GM21723 (cell line): Measurements from ENCODE around the gene TNNT2.

Experiments used
- ATAC-seq: cut with Tn5 transposase; IDR thresholded peaks from one replicate; pipeline ENCODE4 v1.9.1; 2021; ENCODE audit warnings: mild to moderate bottlenecking, moderate library complexity; ENCODE audit not compliant: unreplicated experiment

The TNNT2 gene

GRCh38 chr1:201357636-201358348 is 19.7 kb downstream of the TNNT2 start:
- no peak for ATAC-seq

GRCh38 chr1:201357211-201357610 is 20.3 kb downstream of the TNNT2 start:
- no peak for ATAC-seq

DNA sequence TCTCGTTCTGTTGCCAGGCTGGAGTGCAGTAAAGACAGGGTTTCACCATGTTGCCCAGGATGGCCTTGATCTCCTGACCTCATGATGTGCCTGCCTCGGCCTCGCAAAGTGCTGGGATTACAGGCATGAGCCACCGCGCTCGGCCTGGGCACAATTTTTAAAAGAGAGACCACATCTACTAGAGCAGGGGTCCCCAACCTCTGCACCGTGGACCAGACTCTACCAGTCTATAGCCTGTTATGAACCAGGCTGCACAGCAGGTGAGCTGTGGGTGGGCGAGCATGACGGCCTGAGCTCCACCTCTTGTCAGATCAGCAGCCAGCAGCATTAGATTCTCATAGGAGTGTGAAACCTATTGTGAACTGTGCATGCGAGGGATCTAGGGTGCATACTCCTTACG is 20.8 kb downstream of the TNNT2 start:
- ATAC-seq, result no peak

- no peak for ATAC-seq
Measured at GRCh38 chr1:201356236-201356635, 21.2 kb downstream of the TNNT2 start.

- no peak for ATAC-seq
Measured at GRCh38 chr1:201355471-201355870, 22.0 kb downstream of the TNNT2 start.

- no peak for ATAC-seq
Measured at GRCh38 chr1:201354901-201355295, 22.6 kb downstream of the TNNT2 start.

GRCh38 chr1:201354151-201354900 is 23.2 kb downstream of the TNNT2 start:
- ATAC-seq, result no peak

- ATAC-seq, result no peak
Measured at GRCh38 chr1:201353186-201353940, 24.1 kb downstream of the TNNT2 start.

DNA sequence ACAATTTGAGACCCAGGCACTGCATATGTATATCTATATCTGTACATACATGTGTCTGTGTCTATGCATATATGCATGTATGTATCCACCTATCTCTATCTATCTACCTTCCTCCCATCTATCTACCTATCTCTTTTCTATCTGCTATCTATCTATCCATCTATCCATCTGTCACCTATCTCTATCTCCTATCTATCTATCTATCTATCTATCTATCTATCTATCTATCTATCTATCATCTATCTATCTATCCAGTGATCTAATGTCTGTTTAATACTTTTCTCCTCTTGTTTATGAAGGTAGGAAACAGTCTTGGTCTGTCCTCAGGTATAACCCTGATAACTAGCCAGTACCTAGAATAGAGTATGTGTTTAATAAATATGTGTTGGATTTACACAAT is 25.9 kb downstream of the TNNT2 start:
- no peak for ATAC-seq

DNA sequence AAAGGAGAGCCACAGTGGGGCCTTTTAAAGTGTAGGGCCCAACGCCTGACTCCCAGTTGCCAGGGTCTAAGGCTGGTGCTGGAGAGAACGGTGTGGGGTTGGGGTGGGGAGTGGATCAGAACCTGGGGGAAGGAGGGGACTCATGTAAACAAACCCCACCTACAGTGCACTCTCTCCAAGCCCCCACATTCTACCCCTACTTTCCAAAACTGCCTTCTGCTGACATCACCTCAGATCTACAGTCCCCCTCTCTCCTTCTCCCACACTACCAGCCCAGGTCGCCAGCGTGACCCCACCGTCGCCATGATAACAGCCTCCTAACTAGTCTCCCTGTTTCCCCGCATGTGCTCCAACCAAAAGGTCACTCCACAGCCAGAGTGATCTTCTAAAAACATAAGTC is 26.6 kb downstream of the TNNT2 start:
- no peak for ATAC-seq

DNA sequence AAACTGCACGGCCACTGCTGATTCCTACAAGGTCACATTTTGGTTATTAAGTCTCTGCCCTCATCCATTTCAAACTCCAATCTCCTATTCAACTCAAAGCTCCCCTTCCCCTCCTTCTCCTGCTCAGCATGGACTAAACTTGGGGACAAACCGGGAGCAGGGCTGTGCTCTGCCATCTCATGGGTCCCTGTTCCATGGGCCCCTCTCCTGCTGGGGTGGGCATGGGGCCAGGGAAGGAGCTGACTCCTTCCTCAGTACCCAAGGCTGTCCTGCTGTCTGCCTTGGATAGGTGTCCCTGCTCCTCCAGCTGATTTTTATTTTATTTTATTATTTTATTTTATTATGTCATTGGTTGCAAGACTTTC is 27.1 kb downstream of the TNNT2 start:
- ATAC-seq, result no peak

GRCh38 chr1:201349092-201349491 is 28.4 kb downstream of the TNNT2 start:
- ATAC-seq, result no peak

GRCh38 chr1:201348211-201348566 is 29.3 kb downstream of the TNNT2 start:
- ATAC-seq, result no peak

DNA sequence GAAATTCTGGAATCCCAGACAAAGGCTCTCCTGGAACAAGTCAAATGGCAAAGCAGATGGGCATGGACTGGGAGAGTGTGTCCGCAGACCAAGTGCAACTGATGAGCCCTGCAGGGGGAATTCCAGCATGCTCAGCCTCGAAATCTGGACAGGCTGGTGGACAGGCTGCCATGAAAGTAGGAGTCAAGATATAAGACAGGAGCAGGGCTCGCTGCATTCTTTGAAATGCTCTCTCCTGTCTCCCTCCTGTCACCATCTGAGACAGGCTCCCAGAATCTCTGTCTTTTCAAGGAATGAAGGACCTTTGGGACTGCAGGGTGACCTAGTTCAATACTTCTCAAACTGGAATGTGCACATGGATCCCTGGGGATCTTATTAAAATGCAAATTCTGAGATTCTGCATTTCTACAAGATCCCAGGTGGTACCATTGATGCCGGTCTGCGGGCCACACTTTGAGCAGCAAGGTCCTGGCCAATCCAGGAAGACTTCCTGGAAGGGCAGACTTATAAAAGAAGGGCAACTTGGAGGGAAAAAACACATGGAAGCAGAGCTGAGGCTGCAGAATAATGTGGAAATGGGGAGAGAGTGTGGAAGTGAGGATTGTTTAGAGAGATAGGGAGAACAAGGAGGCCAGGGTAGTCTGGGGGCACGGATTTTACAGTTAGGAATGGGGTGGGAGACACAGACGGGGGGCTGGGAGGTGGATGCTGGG is 29.8 kb downstream of the TNNT2 start:
- no peak for ATAC-seq

GRCh38 chr1:201346987-201347386 is 30.5 kb downstream of the TNNT2 start:
- no peak for ATAC-seq

DNA sequence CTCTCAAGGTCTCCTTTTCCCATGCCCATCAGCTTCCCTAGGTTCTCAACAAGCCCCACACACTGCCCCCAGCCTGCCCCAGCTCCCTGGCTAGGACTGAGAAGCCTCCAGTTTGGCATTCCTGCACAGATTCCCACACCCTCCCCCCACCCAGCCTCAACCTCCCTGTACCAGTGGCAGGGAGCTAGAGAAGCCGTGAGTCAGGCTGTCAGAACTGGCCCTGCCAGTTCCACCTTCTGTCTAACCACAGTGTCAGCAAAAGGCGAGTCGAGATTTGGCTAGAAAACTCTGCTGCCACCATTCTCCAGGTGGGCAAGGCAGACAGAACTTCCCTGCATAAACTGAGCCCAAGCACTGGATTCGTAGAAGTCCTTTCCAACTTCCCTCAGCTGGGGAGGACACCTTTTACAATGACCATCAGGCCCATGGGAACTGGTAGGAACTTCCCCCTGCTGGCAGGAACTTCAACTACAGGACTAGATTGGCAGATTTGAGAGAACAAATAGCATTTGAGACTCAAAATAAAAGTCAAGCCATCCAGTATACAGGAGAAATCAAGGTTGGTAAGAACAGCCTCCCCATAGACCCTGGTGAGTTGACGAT is 31.0 kb downstream of the TNNT2 start:
- ATAC-seq, result no peak

DNA sequence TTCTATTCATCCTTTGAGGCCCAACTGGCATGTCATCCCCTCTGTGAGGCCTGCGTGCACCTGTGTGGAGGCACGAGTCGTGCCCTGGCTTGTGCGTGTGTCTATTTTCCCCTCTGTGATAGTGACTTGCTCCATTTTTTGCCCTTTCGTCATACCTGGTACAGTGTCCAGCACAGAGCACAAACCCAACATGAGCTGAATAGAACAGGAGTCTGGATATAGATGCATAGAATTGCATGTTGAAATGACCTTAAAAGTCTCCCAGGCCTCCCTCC is 32.5 kb downstream of the TNNT2 start:
- ATAC-seq, result no peak

DNA sequence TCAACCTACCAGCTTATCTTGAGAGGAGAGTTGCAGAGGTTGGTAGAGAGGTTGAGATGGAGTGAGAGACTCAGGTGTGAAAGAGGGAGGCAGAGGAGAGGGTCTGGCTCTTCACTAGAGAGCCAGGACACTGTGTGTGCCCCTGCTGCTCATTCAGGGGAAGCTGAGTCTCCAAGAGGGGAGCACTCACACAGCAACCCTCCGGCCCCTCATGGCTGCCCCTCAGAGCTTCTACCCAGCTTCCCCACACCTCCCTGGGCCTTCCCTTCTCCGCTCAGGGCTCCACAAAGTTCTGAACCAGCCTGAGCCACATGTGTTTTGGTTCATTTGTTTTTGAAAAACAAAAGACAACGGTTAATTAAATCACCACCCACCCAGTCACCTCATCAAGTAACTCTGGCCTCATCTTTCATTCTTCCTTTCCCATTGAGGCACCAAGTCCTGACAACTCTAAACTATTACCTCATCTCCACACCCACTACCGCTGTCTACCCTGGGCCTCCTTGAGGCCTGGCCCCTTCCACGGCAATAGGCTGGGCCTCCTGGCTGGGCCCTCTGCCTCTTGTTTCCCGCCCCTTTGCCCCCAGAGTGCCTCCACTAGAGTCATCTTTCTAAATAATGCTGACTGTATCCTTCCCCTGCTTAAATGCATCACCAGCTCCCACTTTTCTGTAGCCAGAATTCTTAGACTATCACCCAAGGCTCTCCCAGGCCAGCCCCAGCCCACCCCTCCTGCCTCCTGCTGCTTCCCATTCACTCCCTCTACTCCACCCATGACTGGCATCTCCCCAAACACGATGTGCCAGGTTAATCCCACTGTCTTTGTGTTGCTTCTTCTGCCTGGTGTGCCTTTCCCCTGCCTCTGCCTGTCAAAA is 33.0 kb downstream of the TNNT2 start:
- ATAC-seq, result no peak

DNA sequence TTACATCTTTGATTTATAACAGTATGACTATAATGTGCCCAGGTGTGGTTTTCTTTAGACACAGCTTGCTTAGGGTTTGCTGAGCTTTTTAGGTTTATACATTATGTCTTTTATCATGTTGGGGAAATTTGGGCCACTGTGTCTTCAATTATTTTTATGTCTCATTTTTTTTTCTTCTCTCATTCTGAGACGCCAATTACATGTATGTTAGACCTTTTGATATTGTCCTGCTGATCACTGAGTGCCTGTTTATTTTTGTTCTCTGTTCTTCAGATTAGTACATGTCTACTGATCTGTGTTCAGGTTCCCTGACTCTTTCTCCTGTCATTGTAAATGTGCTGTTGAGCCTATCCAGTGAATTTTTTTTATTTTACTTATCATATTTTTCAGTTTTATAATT is 36.1 kb downstream of the TNNT2 start:
- no peak for ATAC-seq

GRCh38 chr1:201336711-201337450 is 40.6 kb downstream of the TNNT2 start:
- no peak for ATAC-seq
